HepG2 (cell line): ENCODE data around the gene ASB8. TPM values are rescaled to one million over a fixed set of nuclear protein-coding genes. Genes with fewer than 3 reads are reported as not detected.

Experiments used
- AKAP8 ChIP-seq: sonication (generic); formaldehyde crosslinking; IDR thresholded peaks from 2 replicates; pipeline ENCODE4 v1.5.1; 2020; ENCODE audit warnings: mild to moderate bottlenecking, missing genetic modification reagents
- CBX5 ChIP-seq: sonication (generic); formaldehyde crosslinking; IDR thresholded peaks from 2 replicates; pipeline ENCODE4 v1.4.0; 2020; ENCODE audit warnings: missing genetic modification reagents, borderline replicate concordance
- CHD2 ChIP-seq: IDR thresholded peaks from 2 replicates; pipeline ENCODE4 v1.6.1; 2011; ENCODE audit warnings: low read depth, low read length, improper control_type of control experiment
- CREM ChIP-seq, 2 experiments: sonication (generic) in 1 of 2; formaldehyde crosslinking in 1 of 2; IDR thresholded peaks; 2 replicates each; pipeline versions ENCODE4 v1.4.0 to v1.6.1; 2016 to 2020; ENCODE audit warnings: antibody characterized with exemption in 1 of 2, mild to moderate bottlenecking in 1 of 2, missing genetic modification reagents in 1 of 2
- CTCF ChIP-seq: sonication (generic); formaldehyde crosslinking; IDR thresholded peaks from 2 replicates; pipeline ENCODE4 v1.5.0; 2020; ENCODE audit warnings: mild to moderate bottlenecking, missing genetic modification reagents, moderate library complexity
- GABPA ChIP-seq, 2 experiments: IDR thresholded peaks; 2 replicates each; pipeline ENCODE4 v1.6.1; 2011 to 2016; ENCODE audit warnings: low read depth in 2 of 2, low read length in 1 of 2, missing biosample characterization in 1 of 2, missing genetic modification characterization in 1 of 2
- HIC2 ChIP-seq: sonication (generic); formaldehyde crosslinking; IDR thresholded peaks from 2 replicates; pipeline ENCODE4 v1.9.0; 2022; ENCODE audit warnings: low read depth, missing genetic modification reagents
- MEF2D ChIP-seq: sonication (generic); formaldehyde crosslinking; IDR thresholded peaks from 2 replicates; pipeline ENCODE4 v1.5.1; 2020; ENCODE audit warnings: mild to moderate bottlenecking, missing genetic modification reagents
- PITX1 ChIP-seq: sonication (generic); formaldehyde crosslinking; IDR thresholded peaks from 2 replicates; pipeline ENCODE4 v1.5.1; 2020; ENCODE audit warnings: mild to moderate bottlenecking, missing genetic modification reagents
- POLR2G ChIP-seq: fragments of 200-400 bp; formaldehyde crosslinking; IDR thresholded peaks from 2 replicates; pipeline ENCODE4 v1.6.1; 2018; ENCODE audit warnings: mild to moderate bottlenecking, low read depth, low read length, moderate library complexity
- RNF2 ChIP-seq: fragments of 450-650 bp; conservative IDR thresholded peaks from 2 replicates; pipeline ENCODE4 v1.6.1; 2016; ENCODE audit warnings: low read depth
- SIN3B ChIP-seq: fragments of 150-350 bp; IDR thresholded peaks from 2 replicates; pipeline ENCODE4 v1.6.1; 2014; ENCODE audit warnings: low read length
- SOX13 ChIP-seq, 3 experiments: fragments of 450-650 bp in 1 of 3; sonication (generic) in 1 of 3; formaldehyde crosslinking in 1 of 3; IDR thresholded peaks in 2 of 3; conservative IDR thresholded peaks in 1 of 3; 2 replicates each; pipeline versions ENCODE4 v1.5.0 to v1.6.1; 2016 to 2020; ENCODE audit warnings: antibody characterized with exemption in 1 of 3, mild to moderate bottlenecking in 1 of 3, missing compliant biosample characterization in 1 of 3, missing genetic modification reagents in 1 of 3, moderate library complexity in 1 of 3
- SP5 ChIP-seq: IDR thresholded peaks from 2 replicates; pipeline ENCODE4 v1.6.1; 2016; ENCODE audit warnings: low read depth, borderline replicate concordance
- SRSF1 ChIP-seq: fragments of 200-400 bp; formaldehyde crosslinking; optimal IDR thresholded peaks from 2 replicates; pipeline ENCODE3; 2017; ENCODE audit warnings: mild to moderate bottlenecking, low read depth, low read length, moderate library complexity
- STAT5B ChIP-seq: sonication (generic); formaldehyde crosslinking; IDR thresholded peaks from 2 replicates; pipeline ENCODE4 v1.4.0; 2020; ENCODE audit warnings: missing genetic modification reagents
- ZBTB1 ChIP-seq: sonication (generic); formaldehyde crosslinking; IDR thresholded peaks from 2 replicates; pipeline ENCODE4 v1.4.0; 2020; ENCODE audit warnings: missing genetic modification reagents, borderline replicate concordance
- ZNF253 ChIP-seq: sonication (generic); formaldehyde crosslinking; IDR thresholded peaks from 2 replicates; pipeline ENCODE4 v1.8.0; 2022; ENCODE audit warnings: mild to moderate bottlenecking, missing genetic modification reagents, borderline replicate concordance
- ZNF264 ChIP-seq: sonication (generic); formaldehyde crosslinking; IDR thresholded peaks from 2 replicates; pipeline ENCODE4 v1.4.0; 2020; ENCODE audit warnings: missing genetic modification reagents
- ZNF329 ChIP-seq: sonication (generic); formaldehyde crosslinking; IDR thresholded peaks from 2 replicates; pipeline ENCODE4 v1.9.0; 2021; ENCODE audit warnings: low read depth, mild to moderate bottlenecking, missing genetic modification reagents
- ZNF747 ChIP-seq: sonication (generic); formaldehyde crosslinking; IDR thresholded peaks from 2 replicates; pipeline ENCODE4 v1.8.1; 2023; ENCODE audit warnings: missing genetic modification reagents, mild to moderate bottlenecking, borderline replicate concordance
- ZSCAN21 ChIP-seq: sonication (generic); formaldehyde crosslinking; IDR thresholded peaks from 2 replicates; pipeline ENCODE4 v1.8.0; 2022; ENCODE audit warnings: mild to moderate bottlenecking, missing genetic modification reagents, moderate library complexity, borderline replicate concordance
- polyA plus RNA-seq, 8 experiments: library from polyadenylated mRNA; depleted of rRNA in 3 of 8; stranded (reverse) in 7 of 8; unstranded in 1 of 8; fragments of >200 nt; fragmentation: Illumina TruSeq in 4 of 8; extraction: Trizol in 4 of 8; gene quantifications; 2 replicates each; pipeline versions ENCODE4 v1.2.1 to v1.2.3, GENCODE V29; 2011 to 2016; ENCODE audit warnings: low read depth in 4 of 8, missing spikeins in 1 of 8, mixed read lengths in 1 of 8; ENCODE audit not compliant: insufficient read depth in 1 of 8
- total RNA-seq, 5 experiments: library from RNA; depleted of rRNA; stranded (reverse); fragments of >200 nt; fragmentation: Illumina TruSeq; extraction: Trizol; gene quantifications; 2 replicates each; pipeline ENCODE4 v1.2.3, GENCODE V29; 2016; ENCODE audit warnings: low read depth in 1 of 5
- TF ChIP-seq, protein P1 (sequence below): sonication (generic); formaldehyde crosslinking; IDR thresholded peaks from 2 replicates; pipeline ENCODE4 v1.8.0; 2022; ENCODE audit warnings: mild to moderate bottlenecking, missing genetic modification reagents, borderline replicate concordance

Gene ASB8
- total and polyA plus RNA-seq, 2 of the 13 experiments (the other 11 are each of a cell fraction or from before 2014, with no cell fraction given) = 14.0 to 15.5 TPM

DNA sequence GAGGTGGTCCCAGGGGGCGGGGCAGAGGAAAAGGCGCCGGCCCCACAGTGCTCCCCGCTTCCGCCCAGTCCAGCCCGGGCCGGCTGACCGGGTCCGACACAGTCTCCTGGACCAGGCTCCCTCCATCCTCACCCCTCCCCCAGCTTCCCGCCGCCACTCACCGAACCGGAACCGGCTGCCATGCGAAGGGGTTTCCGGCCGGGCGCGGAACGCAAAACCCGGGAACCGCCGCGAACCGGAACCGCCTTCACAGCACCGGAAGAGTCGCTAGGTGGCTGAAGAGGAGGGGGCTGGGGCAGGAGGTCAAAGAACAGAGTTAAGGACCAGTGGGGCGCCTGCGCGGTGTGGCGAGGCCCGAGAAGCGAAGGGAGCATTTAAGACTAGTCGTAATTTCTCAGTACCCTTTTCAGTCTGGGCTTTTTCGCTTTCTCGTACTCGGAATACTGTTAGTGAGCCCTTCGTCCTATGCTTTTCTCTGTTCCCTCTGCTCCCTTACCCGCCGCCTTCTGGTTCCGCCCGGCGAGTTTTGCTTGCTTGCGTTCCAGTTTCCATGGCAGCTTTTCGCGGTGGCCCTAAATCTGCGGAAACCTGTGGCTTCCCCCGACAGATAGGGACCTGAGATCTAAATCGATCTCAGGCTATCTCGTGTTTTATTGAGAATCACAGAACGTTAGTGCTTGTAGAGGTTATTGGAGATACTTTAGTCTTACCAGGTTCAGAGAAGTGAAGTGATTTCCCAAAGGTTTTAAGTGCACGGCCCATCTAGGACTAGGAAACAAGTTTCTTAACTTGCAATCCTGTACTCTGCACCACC lies 51.2 kb downstream of the ASB8 start, which contains the start of gene SENP1 (continued):
- peak; percentile 86 for TF ChIP-seq ZSCAN21 (CRISPR knock-in tag)
- peak; percentile 87 for TF ChIP-seq SIN3B
- TF ChIP-seq POLR2G = peak; percentile 84
- TF ChIP-seq SOX13 (IDR thresholded peaks at IDR 0.05) = no peak
- TF ChIP-seq SOX13 (CRISPR knock-in tag; conservative IDR thresholded peaks at IDR 0.05 in 1 of 2, IDR thresholded peaks at IDR 0.05 in 1 of 2) = no peak
- peak; percentile 1; the same call in 1 of the 2 replicates for TF ChIP-seq ZNF264
- TF ChIP-seq, protein P1, sequence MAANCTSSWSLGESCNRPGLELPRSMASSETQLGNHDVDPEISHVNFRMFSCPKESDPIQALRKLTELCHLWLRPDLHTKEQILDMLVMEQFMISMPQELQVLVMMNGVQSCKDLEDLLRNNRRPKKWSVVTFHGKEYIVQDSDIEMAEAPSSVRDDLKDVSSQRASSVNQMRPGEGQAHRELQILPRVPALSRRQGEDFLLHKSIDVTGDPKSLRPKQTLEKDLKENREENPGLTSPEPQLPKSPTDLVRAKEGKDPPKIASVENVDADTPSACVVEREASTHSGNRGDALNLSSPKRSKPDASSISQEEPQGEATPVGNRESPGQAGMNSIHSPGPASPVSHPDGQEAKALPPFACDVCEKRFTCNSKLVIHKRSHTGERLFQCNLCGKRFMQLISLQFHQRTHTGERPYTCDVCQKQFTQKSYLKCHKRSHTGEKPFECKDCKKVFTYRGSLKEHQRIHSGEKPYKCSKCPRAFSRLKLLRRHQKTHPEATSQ (CRISPR knock-in tag) = 0 out of 2 replicates have a peak, but pooled peaks have one; percentile 64
- TF ChIP-seq PITX1 (CRISPR knock-in tag) = peak; percentile 74; the same call in 1 of the 2 replicates
- TF ChIP-seq AKAP8 = 0 out of 2 replicates have a peak, but pooled peaks have one; percentile 19
- TF ChIP-seq RNF2 = peak; percentile 77
- peak; percentile 86 for TF ChIP-seq GABPA (IDR thresholded peaks at IDR 0.05; ENCODE audit: low read depth, low read length)
- peak; percentile 96 for TF ChIP-seq GABPA (CRISPR knock-in tag; IDR thresholded peaks at IDR 0.05; ENCODE audit: low read depth)
- peak; percentile 57; the same call in 1 of the 2 replicates for TF ChIP-seq MEF2D
- 0 out of 2 replicates have a peak, but pooled peaks have one; percentile 28 for TF ChIP-seq ZNF747
- TF ChIP-seq CBX5 (CRISPR knock-in tag) = peak; percentile 16; the same call in 1 of the 2 replicates
- TF ChIP-seq STAT5B (CRISPR knock-in tag) = peak; percentile 19; the same call in 1 of the 2 replicates
- no peak; the same call in 1 of the 2 replicates for TF ChIP-seq HIC2
- TF ChIP-seq CREM (IDR thresholded peaks at IDR 0.05) = peak; percentile 60
- no peak for TF ChIP-seq CREM (CRISPR knock-in tag; IDR thresholded peaks at IDR 0.05)
- TF ChIP-seq CTCF = peak; percentile 46
- TF ChIP-seq ZNF329 = peak; percentile 60; the same call in 1 of the 2 replicates
- peak; percentile 65; the same call in 1 of the 2 replicates for TF ChIP-seq CHD2
- 0 out of 2 replicates have a peak, but pooled peaks have one; percentile 28 for TF ChIP-seq SP5 (CRISPR knock-in tag)
- peak; percentile 84 for TF ChIP-seq SRSF1
- TF ChIP-seq ZNF253 (CRISPR knock-in tag) = no peak
- no peak for TF ChIP-seq ZBTB1 (CRISPR knock-in tag)
